K562 (cell line): ENCODE data around the gene HIPK2. TPM values are rescaled to one million over a fixed set of nuclear protein-coding genes. Genes with fewer than 3 reads are reported as not detected.

ENCODE experiments used
- ATAC-seq: fragments of 200-7000 bp; cut with Tn5 transposase; 3 replicates; pipeline ENCODE4 v1.9.1; 2020; ENCODE audit warnings: moderate library complexity
- BruUV-seq: library from RNA; stranded (reverse); fragments of 400-500 nt; replicated peaks from 2 replicates; lab custom pipeline; 2021; lab: Mats Ljungman, UMichigan
- CTCF ChIA-PET: fragments of 300-600 bp; formaldehyde crosslinking; extraction: SDS; loops from one replicate; lab custom pipeline; 2021; ENCODE audit warnings: low intra/inter-chr PET ratio; lab: Yijun Ruan, JAX
- POLR2A ChIA-PET: fragments of 300-600, 350-650 bp; sonication (Branson Sonifier 250); formaldehyde crosslinking; extraction: SDS; loops from one replicate; lab custom pipeline; 2021; ENCODE audit warnings: antibody characterized with exemption, inconsistent platforms; lab: Yijun Ruan, JAX
- DNase-seq, 4 experiments: peaks; one replicate each; pipeline versions ENCODE4 v3.0.0 to v3.0.0-alpha.2; 2011 to 2018; ENCODE audit warnings: low spot score in 3 of 4, mixed read lengths in 3 of 4; ENCODE audit errors: extremely low read depth in 1 of 4
- FAIRE-seq: peaks from 2 replicates; lab custom pipeline; 2011; peaks lifted over from hg19 to GRCh38; lab: Jason Lieb, UNC
- H2AFZ ChIP-seq: 2 replicates; pipeline ENCODE4 v1.6.0; 2011; ENCODE audit warnings: low read depth, low read length, control low read depth, inconsistent platforms
- H3K27ac ChIP-seq: fragments of 200-600 bp; 3 replicates; pipeline ENCODE4 v1.8.0; 2011; ENCODE audit warnings: low read depth, mild to moderate bottlenecking, control low read depth, inconsistent platforms, low read length, moderate library complexity, mixed read lengths; ENCODE audit errors: extremely low read depth
- H3K27me3 ChIP-seq, 2 experiments: fragments of 300-600 bp in 1 of 2; 2 replicates in 1 of 2; 3 replicates in 1 of 2; pipeline versions ENCODE4 v1.6.0 to v1.8.0; 2011; ENCODE audit warnings: inconsistent platforms in 2 of 2, low read length in 2 of 2, mild to moderate bottlenecking in 1 of 2, mixed read lengths in 1 of 2, moderate library complexity in 1 of 2; ENCODE audit not compliant: control insufficient read depth in 2 of 2, insufficient read depth in 2 of 2
- H3K36me3 ChIP-seq: fragments of 300-600 bp; 3 replicates; pipeline ENCODE4 v1.8.0; 2011; ENCODE audit warnings: mild to moderate bottlenecking, low read length, inconsistent platforms; ENCODE audit not compliant: control insufficient read depth, insufficient read depth
- H3K4me1 ChIP-seq, 2 experiments: fragments of 200-600 bp in 1 of 2; replicated peaks in 1 of 2; 2 replicates in 1 of 2; 3 replicates in 1 of 2; pipeline versions ENCODE4 v1.5.1 to v1.8.0; 2011; ENCODE audit warnings: inconsistent platforms in 2 of 2, low read length in 2 of 2, mild to moderate bottlenecking in 1 of 2, mixed read lengths in 1 of 2, moderate library complexity in 1 of 2; ENCODE audit not compliant: control insufficient read depth in 2 of 2, insufficient read depth in 2 of 2
- H3K4me2 ChIP-seq: 2 replicates; pipeline ENCODE4 v1.6.1; 2011; ENCODE audit warnings: low read length, control low read depth, inconsistent platforms, mixed read lengths; ENCODE audit not compliant: insufficient read depth
- H3K4me3 ChIP-seq: fragments of 200-600 bp; sonication (generic), shearing (Covaris generic); 2 replicates; pipeline ENCODE4 v1.5.1; 2016; ENCODE audit warnings: control low read depth, inconsistent platforms
- H3K79me2 ChIP-seq: fragments of 200-600 bp; 3 replicates; pipeline ENCODE4 v1.8.0; 2011; ENCODE audit warnings: low read length, inconsistent platforms; ENCODE audit not compliant: control insufficient read depth, insufficient read depth
- H3K9ac ChIP-seq, 2 experiments: 2 replicates each; pipeline versions ENCODE4 v1.6.0 to v1.6.1; 2011; ENCODE audit warnings: low read depth in 2 of 2, low read length in 2 of 2, control low read depth in 1 of 2, inconsistent platforms in 1 of 2, mild to moderate bottlenecking in 1 of 2, mixed read lengths in 1 of 2; ENCODE audit not compliant: insufficient read depth in 1 of 2
- H3K9me1 ChIP-seq: one replicate; pipeline ENCODE4 v1.6.0; 2011; ENCODE audit warnings: inconsistent platforms, mild to moderate bottlenecking, low read length, moderate library complexity; ENCODE audit not compliant: control insufficient read depth, insufficient read depth
- H3K9me3 ChIP-seq: replicated peaks from 2 replicates; pipeline ENCODE4 v1.5.1; 2011; ENCODE audit warnings: low read depth, low read length, inconsistent platforms; ENCODE audit not compliant: control insufficient read depth, insufficient read depth
- H4K20me1 ChIP-seq: replicated peaks from 2 replicates; pipeline ENCODE4 v1.6.1; 2011; ENCODE audit warnings: low read length, inconsistent platforms, mixed read lengths; ENCODE audit not compliant: control insufficient read depth, insufficient read depth
- MED1 ChIP-seq: sonication (generic); formaldehyde crosslinking; IDR thresholded peaks from 2 replicates; pipeline ENCODE4 v1.8.1; 2023; ENCODE audit warnings: missing genetic modification reagents, borderline replicate concordance
- MXI1 ChIP-seq: IDR thresholded peaks from 2 replicates; pipeline ENCODE4 v1.6.1; 2011; ENCODE audit warnings: low read depth, mild to moderate bottlenecking, improper control_type of control experiment, low read length
- NR2C1 ChIP-seq, 2 experiments: fragments of 450-650 bp; IDR thresholded peaks; 2 replicates each; pipeline ENCODE4 v1.6.1; 2017; ENCODE audit warnings: mild to moderate bottlenecking in 2 of 2, antibody characterized with exemption in 1 of 2, inconsistent platforms in 1 of 2, missing compliant biosample characterization in 1 of 2, missing genetic modification characterization in 1 of 2
- NR2C2 ChIP-seq, 2 experiments: fragments of 200-800 bp in 1 of 2; sonication (Bioruptor generic) in 1 of 2; sonication (generic) in 1 of 2; formaldehyde crosslinking in 1 of 2; IDR thresholded peaks; 2 replicates each; pipeline versions ENCODE4 v1.6.1 to v1.8.0; 2016 to 2022; ENCODE audit warnings: mild to moderate bottlenecking in 1 of 2, missing compliant biosample characterization in 1 of 2, missing genetic modification characterization in 1 of 2, missing genetic modification reagents in 1 of 2
- NRF1 ChIP-seq, 2 experiments: fragments of 450-650 bp; IDR thresholded peaks in 1 of 2; conservative IDR thresholded peaks in 1 of 2; 2 replicates each; pipeline ENCODE4 v1.6.1; 2014; ENCODE audit warnings: mild to moderate bottlenecking in 2 of 2
- RFX1 ChIP-seq: fragments of 450-650 bp; IDR thresholded peaks from 2 replicates; pipeline ENCODE4 v1.6.1; 2016; ENCODE audit warnings: mild to moderate bottlenecking, moderate library complexity
- STAG1 ChIP-seq: sonication (generic); formaldehyde crosslinking; IDR thresholded peaks from 2 replicates; pipeline ENCODE4 v1.5.0; 2020; ENCODE audit warnings: missing genetic modification reagents, borderline replicate concordance
- ZC3H4 ChIP-seq: sonication (generic); formaldehyde crosslinking; IDR thresholded peaks from 2 replicates; pipeline ENCODE4 v1.9.0; 2021; ENCODE audit warnings: missing genetic modification reagents, borderline replicate concordance
- ZKSCAN3 ChIP-seq: fragments of 250-450 bp; sonication (Bioruptor Pico); IDR thresholded peaks from 2 replicates; pipeline ENCODE4 v1.4.0; 2020
- ZNF551 ChIP-seq: fragments of 250-450 bp; sonication (Bioruptor Pico); IDR thresholded peaks from 2 replicates; pipeline ENCODE4 v1.5.0; 2021; ENCODE audit warnings: mild to moderate bottlenecking, moderate library complexity
- WGBS: fragments of 100-300 bp; shearing (Covaris generic); methylation state at CpG from one replicate; pipeline ENCODE4 v1.1.6; 2016; ENCODE audit warnings: low coverage, mixed read lengths; ENCODE audit not compliant: insufficient coverage; ENCODE audit errors: missing lambda C conversion rate; 5-methylcytosine and 5-hydroxymethylcytosine counted together
- in situ Hi-C: fragments of 300-500 bp; cut with MboI; formaldehyde crosslinking; loops from 4 replicates; pipeline ENCODE4 v1.15.0; 2018; ENCODE audit warnings: inconsistent platforms, mixed read lengths
- intact Hi-C: fragments of 100-400 bp; cut with micrococcal nuclease; formaldehyde crosslinking; loops from 2 replicates; pipeline ENCODE4 v1.14.2; 2022
- polyA plus RNA-seq, 8 experiments: library from polyadenylated mRNA; depleted of rRNA in 4 of 8; stranded (reverse) in 5 of 8; unstranded in 3 of 8; fragments of >200 nt; fragmentation: Nextera tagmentation in 2 of 8; fragmentation: Illumina TruSeq in 1 of 8; extraction: Ambion mirVana in 2 of 8; extraction: Trizol in 1 of 8; gene quantifications; 2 replicates each; pipeline versions ENCODE4 v1.2.1 to v1.2.3, GENCODE V29; 2011 to 2014; ENCODE audit warnings: inconsistent platforms in 1 of 8, missing spikeins in 1 of 8
- total RNA-seq, 7 experiments: library from RNA; depleted of rRNA in 6 of 7; stranded (reverse); fragments of >200 nt in 6 of 7; fragmentation: Illumina TruSeq in 2 of 7; extraction: Trizol in 2 of 7; gene quantifications; 2 replicates each; pipeline versions ENCODE4 v1.2.1 to v1.2.3, GENCODE V29; 2011 to 2021; ENCODE audit warnings: low replicate concordance in 1 of 7
- TF ChIP-seq, protein P1 (sequence below): sonication (generic); formaldehyde crosslinking; IDR thresholded peaks from 2 replicates; pipeline ENCODE4 v1.8.1; 2022; ENCODE audit warnings: missing genetic modification reagents

Gene HIPK2
- total and polyA plus RNA-seq, 9 of the 15 experiments (the other 6 are each of a cell fraction or from before 2014, with no cell fraction given), result 0.69 to 19.8 (median 5.1) TPM

DNA sequence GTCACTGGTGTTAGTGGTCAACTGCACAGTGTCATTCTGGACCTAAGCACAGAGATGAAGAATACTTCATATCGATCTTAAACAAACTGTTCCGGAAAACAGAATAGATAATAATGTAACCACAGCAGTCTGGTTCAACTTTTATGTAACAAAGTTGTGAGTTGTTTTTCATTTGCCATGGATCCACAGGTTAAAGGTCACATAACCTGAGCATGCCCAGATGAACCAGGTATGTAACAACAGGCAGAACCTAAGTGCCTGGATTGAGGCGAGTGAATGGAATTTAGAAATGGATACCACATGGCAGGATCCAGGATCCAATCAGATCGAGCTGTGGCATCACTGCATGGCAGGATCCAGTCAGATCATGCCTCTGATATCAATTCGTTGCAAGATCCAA is 167.2 kb downstream of the HIPK2 start:
- no peak for FAIRE-seq
- 45% methylated on average over 5 of the region's 5 CpGs for WGBS

DNA sequence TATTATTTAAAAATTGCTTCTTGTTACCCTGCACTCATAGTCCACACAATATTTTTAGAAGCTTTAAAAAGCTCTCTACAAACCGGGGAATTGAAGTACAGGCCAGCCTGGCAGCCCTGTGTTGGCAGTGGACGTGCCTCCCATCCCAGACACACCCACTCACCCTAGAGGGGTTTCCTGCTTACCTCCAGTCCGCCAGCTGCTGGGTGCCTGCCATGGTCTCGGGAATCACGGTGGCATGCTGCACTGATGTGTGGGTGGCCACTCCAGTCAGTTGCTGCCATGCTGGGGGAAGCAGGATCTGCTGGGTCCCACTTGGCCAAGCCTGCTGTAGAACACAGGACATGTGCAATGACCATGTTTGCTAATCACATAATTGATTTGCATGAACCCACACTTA is 173.9 kb downstream of the HIPK2 start:
- POLR2A ChIA-PET, result interaction anchor here (1.3 kb wide), 1 partner anchor 14 kb away, joined by 3 read pairs; no protein-coding TSS in a partner anchor
- DNase-seq (no peak), FAIRE-seq (no peak), ATAC-seq (no peak)
- Histone ChIP-seq H3K27ac (no peak overlapping the region), H3K9me1 (no peaks in the 10 kb centered on the region), H3K4me3 (no peak overlapping the region), H3K79me2 (no peaks in the 10 kb centered on the region), H3K4me1 (peaks cover 0 to 9% of the 10 kb centered on the region in 2 experiments; a peak in 3 of 5 replicates), H3K4me2 (no peak overlapping the region), H3K36me3 (peaks cover 17% of the 10 kb centered on the region; the same call in 2 of the 3 replicates), H3K27me3 (no peaks in the 10 kb centered on the region), H2AFZ (no peak overlapping the region), H3K9ac (no peak overlapping the region), H4K20me1 (no peaks in the 10 kb centered on the region), H3K9me3 (no peaks in the 10 kb centered on the region)
- 39% methylated on average over 5 of the region's 5 CpGs for WGBS
- intact Hi-C loops (loop anchor here (5.0 kb wide), 1 partner anchor 173 kb away; the partner anchor contains the start of gene HIPK2), in situ Hi-C loops (no loop called here)
- no TSS peak for BruUV-seq
- TF ChIP-seq MXI1 (no peak), RFX1 (no peak), STAG1 (CRISPR knock-in tag) (0 out of 2 replicates have a peak, but pooled peaks have one; percentile 16), ZC3H4 (CRISPR knock-in tag) (0 out of 2 replicates have a peak, but pooled peaks have one; percentile 45), ZKSCAN3 (CRISPR knock-in tag) (no peak), MED1 (CRISPR knock-in tag) (0 out of 2 replicates have a peak, but pooled peaks have one; percentile 79)
- TF ChIP-seq, protein P1, sequence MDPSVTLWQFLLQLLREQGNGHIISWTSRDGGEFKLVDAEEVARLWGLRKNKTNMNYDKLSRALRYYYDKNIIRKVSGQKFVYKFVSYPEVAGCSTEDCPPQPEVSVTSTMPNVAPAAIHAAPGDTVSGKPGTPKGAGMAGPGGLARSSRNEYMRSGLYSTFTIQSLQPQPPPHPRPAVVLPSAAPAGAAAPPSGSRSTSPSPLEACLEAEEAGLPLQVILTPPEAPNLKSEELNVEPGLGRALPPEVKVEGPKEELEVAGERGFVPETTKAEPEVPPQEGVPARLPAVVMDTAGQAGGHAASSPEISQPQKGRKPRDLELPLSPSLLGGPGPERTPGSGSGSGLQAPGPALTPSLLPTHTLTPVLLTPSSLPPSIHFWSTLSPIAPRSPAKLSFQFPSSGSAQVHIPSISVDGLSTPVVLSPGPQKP (CRISPR knock-in tag), result 0 out of 2 replicates have a peak, but pooled peaks have one; percentile 33
- CTCF ChIA-PET, result interaction anchor here (1.1 kb wide), 1 partner anchor 398 kb away, joined by 4 read pairs; no protein-coding TSS in a partner anchor

More for the DNA sequence above, 167.2 kb downstream of the HIPK2 start:
- ATAC-seq, result no peak
- no TSS peak for BruUV-seq
- peaks cover 8% of the 10 kb centered on the region; the same call in 1 of the 3 replicates for H3K36me3 ChIP-seq
- ChIA-PET CTCF (interaction anchor here (0.6 kb wide), 1 partner anchor 9 kb away, joined by 3 read pairs; no protein-coding TSS in a partner anchor), POLR2A (interaction anchor here (0.6 to 1.1 kb wide), 2 partner anchors 9 to 67 kb away, joined by 4 read pairs; no protein-coding TSS in a partner anchor)
- H3K27me3 ChIP-seq, result no peaks in the 10 kb centered on the region
- H3K9me3 ChIP-seq, result no peaks in the 10 kb centered on the region
- H4K20me1 ChIP-seq, result no peaks in the 10 kb centered on the region
- no peaks in the 10 kb centered on the region for H3K9me1 ChIP-seq
- no peak overlapping the region for H3K4me3 ChIP-seq
- intact Hi-C loops, result no loop called here
- no peak overlapping the region for H3K27ac ChIP-seq
- H2AFZ ChIP-seq, result no peak overlapping the region
- in situ Hi-C loops, result no loop called here
- H3K79me2 ChIP-seq, result no peaks in the 10 kb centered on the region
- H3K4me1 ChIP-seq, result no peaks in the 10 kb centered on the region
- no peak overlapping the region for H3K9ac ChIP-seq
- H3K4me2 ChIP-seq, result no peak overlapping the region
- no peak for DNase-seq
- TF ChIP-seq NR2C1 (IDR thresholded peaks at IDR 0.05), result no peak
- peak; percentile 38; the same call in 1 of the 2 replicates for TF ChIP-seq NR2C1 (tag; IDR thresholded peaks at IDR 0.05)
- TF ChIP-seq NRF1 (conservative IDR thresholded peaks at IDR 0.05 in 1 of 2, IDR thresholded peaks at IDR 0.05 in 1 of 2), result peak; percentile 48 to 59; a peak in 3 of 4 replicates
- no peak for TF ChIP-seq ZNF551 (CRISPR knock-in tag)
- no peak for TF ChIP-seq NR2C2 (CRISPR knock-in tag; IDR thresholded peaks at IDR 0.05)
- peak; percentile 50; the same call in 1 of the 2 replicates for TF ChIP-seq NR2C2 (tag; IDR thresholded peaks at IDR 0.05)
